ENCODE data around the gene AFF4. TPM values are rescaled to one million over a fixed set of nuclear protein-coding genes. Genes with fewer than 3 reads are reported as not detected.
A peak's percentile ranks its signal among the peaks of the same experiment; 100 is the strongest.
"Not testable (repeated sequence)": the region's sequence is repeated elsewhere in the genome, so short reads cannot be mapped to it uniquely, and the experiment has no call there.

AFF4 gene
- 81.5 and 87.4 TPM in 2 replicates for total RNA-seq
- 38.1 TPM for total RNA-seq (2013)
- polyA plus RNA-seq: 16.2 and 26.1 TPM in 2 replicates
- polyA minus RNA-seq: 32.5 and 62.4 TPM in 2 replicates

- ChIA-PET CTCF (interaction anchor here (0.6 to 2.2 kb wide), 4 partner anchors 55 to 142 kb away, joined by 3 to 6 read pairs (median 4); partner anchors contain the start of gene HSPA4), POLR2A (interaction anchor here (0.6 to 2.5 kb wide), 12 partner anchors 10 to 1406 kb away, joined by 3 to 49 read pairs (median 4); partner anchors contain the start of genes HSPA4 and IRF1)
- H3K27me3 Mint-ChIP-seq: no peaks in the 10 kb centered on the region
- Histone ChIP-seq H3K27me3 (replicated peaks in 1 of 4; ENCODE audit: control extremely low read depth in 1 of 4, control insufficient read depth in 3 of 4, insufficient read depth in 4 of 4, low read length in 3 of 4) (no peaks in the 10 kb centered on the region), H3K9ac (ENCODE audit: low read length) (peak within 1 kb of the TSS; percentile 87), H3K36me3 (replicated peaks in 1 of 2; ENCODE audit: control extremely low read depth in 1 of 2, control insufficient read depth in 1 of 2, extremely low read depth in 1 of 2, insufficient read depth in 2 of 2, low read length in 1 of 2) (peaks cover 0 to 9% of the 10 kb centered on the region in 2 experiments), H4K20me1 (ENCODE audit: control insufficient read depth, insufficient read depth, low read length, poor library complexity, severe bottlenecking) (peaks cover 45% of the 10 kb centered on the region), H2AFZ (ENCODE audit: insufficient read depth, low read depth, low read length, poor library complexity, severe bottlenecking) (peak within 1 kb of the TSS; percentile 87), H3K4me2 (replicated peaks; ENCODE audit: low read depth, low read length, poor library complexity, severe bottlenecking) (peak within 1 kb of the TSS; percentile 86), H3K4me1 (ENCODE audit: control insufficient read depth in 2 of 2, insufficient read depth in 2 of 2, low read length in 2 of 2) (peaks cover 17 to 26% of the 10 kb centered on the region in 2 donors), H3K79me2 (ENCODE audit: control insufficient read depth, insufficient read depth, low read length) (peaks cover 48% of the 10 kb centered on the region), H3K9me3 (ENCODE audit: control extremely low read depth in 1 of 3, control insufficient read depth in 2 of 3, insufficient read depth in 1 of 3, low read length in 2 of 3) (no peaks in the 10 kb centered on the region), H3K4me3 (ENCODE audit: control extremely low read depth in 1 of 5, extremely low read depth in 1 of 5, insufficient read depth in 1 of 5, low read depth in 2 of 5, low read length in 4 of 5) (peak within 1 kb of the TSS; percentile 63 to 95 (median 83)), H3K27ac (ENCODE audit: low read length in 2 of 2) (peak within 1 kb of the TSS; percentile 92 to 97)
- H3K4me1 Mint-ChIP-seq: peaks cover 29% of the 10 kb centered on the region
- no peak for TF ChIP-seq CTCF (IDR thresholded peaks at IDR 0.05)
- TF ChIP-seq EZH2 (IDR thresholded peaks at IDR 0.05; ENCODE audit: borderline replicate concordance, insufficient read depth, low read depth, low read length, poor library complexity, severe bottlenecking): no peak
- no peaks in the 10 kb centered on the region for H3K9me3 Mint-ChIP-seq (ENCODE audit: insufficient read depth)
- intact Hi-C loops (cut with micrococcal nuclease): loop anchor here (1.0 to 5.0 kb wide), 6 partner anchors 63 to 1564 kb away; partner anchors contain the start of genes C5orf15, GDF9, JADE2 and UQCRQ
- WGBS (ENCODE audit: insufficient coverage): under 1% methylated on average over 93 of the region's 98 CpGs
- H3K4me3 Mint-ChIP-seq: peak within 1 kb of the TSS; percentile 97
- ATAC-seq (ENCODE audit: low read depth) (peak; percentile 84), DNase-seq (peak; percentile 96)
- H3K27ac Mint-ChIP-seq: peak within 1 kb of the TSS; percentile 94
Observed at GRCh38 chr5:132963171-132964104, at the start of gene AFF4. Gene AFF4, minus strand, starts transcription at chr5:132963634. Its CDS starts 26,445 bp downstream, at chr5:132937189.

GRCh38 chr5:133008455-133008854 is 45.0 kb upstream of the AFF4 start:
- H3K27ac ChIP-seq (ENCODE audit: low read length in 2 of 2); H3K9me3 ChIP-seq (ENCODE audit: control extremely low read depth in 1 of 3, control insufficient read depth in 2 of 3, insufficient read depth in 1 of 3, low read length in 2 of 3); intact Hi-C loops (cut with micrococcal nuclease); H3K9ac ChIP-seq (ENCODE audit: low read length); H3K9me3 Mint-ChIP-seq (ENCODE audit: insufficient read depth); ATAC-seq (ENCODE audit: low read depth); H3K4me2 ChIP-seq (replicated peaks; ENCODE audit: low read depth, low read length, poor library complexity, severe bottlenecking); H2AFZ ChIP-seq (ENCODE audit: insufficient read depth, low read depth, low read length, poor library complexity, severe bottlenecking); DNase-seq; H3K27me3 ChIP-seq (replicated peaks in 1 of 4; ENCODE audit: control extremely low read depth in 1 of 4, control insufficient read depth in 3 of 4, insufficient read depth in 4 of 4, low read length in 3 of 4); H3K4me3 ChIP-seq (ENCODE audit: control extremely low read depth in 1 of 5, extremely low read depth in 1 of 5, insufficient read depth in 1 of 5, low read depth in 2 of 5, low read length in 4 of 5); H3K4me1 ChIP-seq (ENCODE audit: control insufficient read depth in 2 of 2, insufficient read depth in 2 of 2, low read length in 2 of 2); H3K4me3 Mint-ChIP-seq; H3K27me3 Mint-ChIP-seq; POLR2A ChIA-PET; H4K20me1 ChIP-seq (ENCODE audit: control insufficient read depth, insufficient read depth, low read length, poor library complexity, severe bottlenecking); H3K27ac Mint-ChIP-seq: not testable (repeated sequence)
- H3K4me1 Mint-ChIP-seq: peaks cover 10% of the 10 kb centered on the region
- H3K79me2 ChIP-seq (ENCODE audit: control insufficient read depth, insufficient read depth, low read length): peaks cover 47% of the 10 kb centered on the region
- CTCF ChIA-PET: interaction anchor here (0.6 kb wide), 1 partner anchor 1704 kb away, joined by 4 read pairs; no protein-coding TSS in a partner anchor
- H3K36me3 ChIP-seq (replicated peaks in 1 of 2; ENCODE audit: control extremely low read depth in 1 of 2, control insufficient read depth in 1 of 2, extremely low read depth in 1 of 2, insufficient read depth in 2 of 2, low read length in 1 of 2): peaks cover 3 to 12% of the 10 kb centered on the region in 2 experiments
- whole genome bisulfite sequencing (ENCODE audit: insufficient coverage): 100% methylated on average over 4 of the region's 6 CpGs

All from B cell (primary cell).